ENCODE data around the gene DOCK11.

DOCK11 gene

DNA sequence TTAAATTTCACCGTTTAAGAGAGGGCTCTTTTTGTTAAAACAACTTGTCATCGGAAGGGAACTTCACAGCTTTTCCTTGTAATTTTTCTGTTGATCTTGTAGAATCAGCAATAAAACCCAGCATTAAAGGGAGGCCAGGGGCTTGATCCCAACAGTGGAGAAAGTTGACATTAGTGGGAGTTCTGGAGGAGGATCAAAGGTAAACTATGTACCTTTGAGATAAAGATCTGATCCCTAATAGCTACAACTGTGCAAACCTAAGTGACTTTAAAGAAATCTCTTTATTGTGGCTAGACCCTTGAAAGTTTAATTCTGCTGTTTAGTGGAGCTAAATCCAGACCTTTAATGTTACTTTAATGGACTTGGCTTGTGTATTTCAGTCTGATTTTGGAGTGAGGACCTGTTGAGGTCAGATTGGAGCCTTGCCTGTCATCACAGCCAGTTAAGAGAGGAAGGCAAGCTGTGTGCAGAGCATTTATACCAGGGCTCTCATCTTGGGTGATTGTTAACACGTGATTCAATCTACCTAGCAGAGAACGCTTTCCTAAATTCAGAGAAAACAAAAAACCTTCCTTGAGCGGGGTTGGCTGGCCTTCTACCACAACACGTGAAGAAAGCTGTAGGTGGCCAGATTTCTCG, 1.7 kb downstream of the DOCK11 start:
- H3K4me3 ChIP-seq (ENCODE audit: low read depth, low read length, poor library complexity, severe bottlenecking): peak overlapping the region; percentile 94
- 0 out of 2 replicates have a peak, but pooled peaks cover 3% of the 10 kb centered on the region for H3F3A ChIP-seq (ENCODE audit: insufficient read depth, low read length)
- H3K4me2 ChIP-seq (ENCODE audit: low read length): peak overlapping the region; percentile 94
- TF ChIP-seq EZH2 (IDR thresholded peaks at IDR 0.05; ENCODE audit: borderline replicate concordance, low read length): no peak
- TF ChIP-seq, protein P1, sequence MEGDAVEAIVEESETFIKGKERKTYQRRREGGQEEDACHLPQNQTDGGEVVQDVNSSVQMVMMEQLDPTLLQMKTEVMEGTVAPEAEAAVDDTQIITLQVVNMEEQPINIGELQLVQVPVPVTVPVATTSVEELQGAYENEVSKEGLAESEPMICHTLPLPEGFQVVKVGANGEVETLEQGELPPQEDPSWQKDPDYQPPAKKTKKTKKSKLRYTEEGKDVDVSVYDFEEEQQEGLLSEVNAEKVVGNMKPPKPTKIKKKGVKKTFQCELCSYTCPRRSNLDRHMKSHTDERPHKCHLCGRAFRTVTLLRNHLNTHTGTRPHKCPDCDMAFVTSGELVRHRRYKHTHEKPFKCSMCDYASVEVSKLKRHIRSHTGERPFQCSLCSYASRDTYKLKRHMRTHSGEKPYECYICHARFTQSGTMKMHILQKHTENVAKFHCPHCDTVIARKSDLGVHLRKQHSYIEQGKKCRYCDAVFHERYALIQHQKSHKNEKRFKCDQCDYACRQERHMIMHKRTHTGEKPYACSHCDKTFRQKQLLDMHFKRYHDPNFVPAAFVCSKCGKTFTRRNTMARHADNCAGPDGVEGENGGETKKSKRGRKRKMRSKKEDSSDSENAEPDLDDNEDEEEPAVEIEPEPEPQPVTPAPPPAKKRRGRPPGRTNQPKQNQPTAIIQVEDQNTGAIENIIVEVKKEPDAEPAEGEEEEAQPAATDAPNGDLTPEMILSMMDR (IDR thresholded peaks at IDR 0.05; ENCODE audit: low read length): no peak
- H3K79me2 ChIP-seq (ENCODE audit: insufficient read depth, low read length): peaks cover 6% of the 10 kb centered on the region
- peak overlapping the region; percentile 86 for H3K27ac ChIP-seq (ENCODE audit: low read depth, low read length, poor library complexity, severe bottlenecking)
- no peaks in the 10 kb centered on the region for H3K36me3 ChIP-seq (ENCODE audit: insufficient read depth, low read length)
- H3K4me1 ChIP-seq (ENCODE audit: insufficient read depth, low read length, severe bottlenecking): peaks cover 36% of the 10 kb centered on the region
- no peak overlapping the region for H2AFZ ChIP-seq (ENCODE audit: low read length)
- no peaks in the 10 kb centered on the region for H3K9me2 ChIP-seq (ENCODE audit: low read depth, low read length)
- no peaks in the 10 kb centered on the region for H4K20me1 ChIP-seq (ENCODE audit: insufficient read depth, low read length)
- H3K9ac ChIP-seq (ENCODE audit: low read length): peak overlapping the region; percentile 97
- H3K27me3 ChIP-seq (ENCODE audit: insufficient read depth, low read length): no peaks in the 10 kb centered on the region
- H3K9me3 ChIP-seq (ENCODE audit: low read length): no peaks in the 10 kb centered on the region

DNA sequence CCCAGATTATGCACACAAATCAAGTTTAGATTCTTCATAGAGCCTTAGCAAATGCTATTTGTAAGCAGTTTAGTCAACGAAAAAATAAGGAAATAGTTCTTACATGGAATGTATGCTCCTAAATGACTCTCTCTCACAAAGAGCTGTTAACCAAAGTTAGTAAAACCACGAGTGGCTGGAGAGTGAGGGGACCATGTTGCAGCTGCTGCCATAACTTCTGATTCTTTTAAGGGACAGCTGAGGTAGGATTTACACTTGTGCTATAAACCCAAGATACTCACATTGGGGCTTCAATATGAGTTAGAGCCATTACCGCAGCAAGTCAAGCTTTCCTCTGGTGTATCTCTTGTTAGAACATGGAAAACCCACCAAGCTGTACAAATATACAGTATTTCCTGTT, 2.7 kb downstream of the DOCK11 start:
- H4K20me1 ChIP-seq (ENCODE audit: insufficient read depth, low read length): no peaks in the 10 kb centered on the region
- 0 out of 2 replicates have a peak, but pooled peaks cover 3% of the 10 kb centered on the region for H3F3A ChIP-seq (ENCODE audit: insufficient read depth, low read length)
- H2AFZ ChIP-seq (ENCODE audit: low read length): no peak overlapping the region
- H3K79me2 ChIP-seq (ENCODE audit: insufficient read depth, low read length): peaks cover 6% of the 10 kb centered on the region
- no peak for TF ChIP-seq EZH2 (IDR thresholded peaks at IDR 0.05; ENCODE audit: borderline replicate concordance, low read length)
- TF ChIP-seq, protein P1 (IDR thresholded peaks at IDR 0.05; ENCODE audit: low read length): no peak
- peak overlapping the region; percentile 94; the same call in 1 of the 2 replicates for H3K4me2 ChIP-seq (ENCODE audit: low read length)
- no peaks in the 10 kb centered on the region for H3K9me2 ChIP-seq (ENCODE audit: low read depth, low read length)
- no peaks in the 10 kb centered on the region for H3K9me3 ChIP-seq (ENCODE audit: low read length)
- H3K4me1 ChIP-seq (ENCODE audit: insufficient read depth, low read length, severe bottlenecking): peaks cover 41% of the 10 kb centered on the region
- H3K36me3 ChIP-seq (ENCODE audit: insufficient read depth, low read length): no peaks in the 10 kb centered on the region
- H3K4me3 ChIP-seq (ENCODE audit: low read depth, low read length, poor library complexity, severe bottlenecking): no peak overlapping the region
- no peaks in the 10 kb centered on the region for H3K27me3 ChIP-seq (ENCODE audit: insufficient read depth, low read length)
- H3K9ac ChIP-seq (ENCODE audit: low read length): no peak overlapping the region; the same call in 1 of the 2 replicates
- H3K27ac ChIP-seq (ENCODE audit: low read depth, low read length, poor library complexity, severe bottlenecking): no peak overlapping the region

DNA sequence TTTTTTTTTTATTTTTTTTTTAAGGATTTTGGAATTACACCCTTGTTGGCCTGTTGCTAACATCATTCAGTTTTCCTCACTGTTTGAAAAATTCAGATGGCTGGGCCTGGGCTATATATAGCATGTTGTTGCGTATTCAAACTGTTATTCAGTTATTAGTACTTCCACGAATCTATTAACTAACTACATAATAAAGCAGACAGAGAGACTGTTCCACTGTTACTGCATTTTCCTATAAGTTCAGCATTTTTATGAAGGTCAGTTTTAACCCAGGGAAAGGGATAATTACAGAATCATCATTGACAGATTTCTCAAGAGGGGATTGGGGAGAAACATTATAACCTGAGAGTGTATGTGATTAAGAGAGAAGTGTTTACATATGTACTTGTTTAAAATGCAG, 3.1 kb downstream of the DOCK11 start:
- no peak overlapping the region for H3K4me3 ChIP-seq (ENCODE audit: low read depth, low read length, poor library complexity, severe bottlenecking)
- H3K9ac ChIP-seq (ENCODE audit: low read length): no peak overlapping the region
- no peaks in the 10 kb centered on the region for H3K9me3 ChIP-seq (ENCODE audit: low read length)
- H4K20me1 ChIP-seq (ENCODE audit: insufficient read depth, low read length): no peaks in the 10 kb centered on the region
- TF ChIP-seq EZH2 (IDR thresholded peaks at IDR 0.05; ENCODE audit: borderline replicate concordance, low read length): no peak
- TF ChIP-seq, protein P1 (IDR thresholded peaks at IDR 0.05; ENCODE audit: low read length): no peak
- no peaks in the 10 kb centered on the region for H3K36me3 ChIP-seq (ENCODE audit: insufficient read depth, low read length)
- H3K9me2 ChIP-seq (ENCODE audit: low read depth, low read length): no peaks in the 10 kb centered on the region
- H3K79me2 ChIP-seq (ENCODE audit: insufficient read depth, low read length): peaks cover 6% of the 10 kb centered on the region
- no peaks in the 10 kb centered on the region for H3K27me3 ChIP-seq (ENCODE audit: insufficient read depth, low read length)
- H2AFZ ChIP-seq (ENCODE audit: low read length): no peak overlapping the region
- no peak overlapping the region for H3K27ac ChIP-seq (ENCODE audit: low read depth, low read length, poor library complexity, severe bottlenecking)
- H3F3A ChIP-seq (ENCODE audit: insufficient read depth, low read length): 0 out of 2 replicates have a peak, but pooled peaks cover 3% of the 10 kb centered on the region
- peaks cover 41% of the 10 kb centered on the region for H3K4me1 ChIP-seq (ENCODE audit: insufficient read depth, low read length, severe bottlenecking)
- no peak overlapping the region for H3K4me2 ChIP-seq (ENCODE audit: low read length)
